K562 (cell line): Measurements from ENCODE around the gene SH3D21. TPM values are rescaled to one million over a fixed set of nuclear protein-coding genes. Genes with fewer than 3 reads are reported as not detected.

ENCODE experiments used
- ADNP ChIP-seq: fragments of 200-800 bp; sonication (Bioruptor generic); IDR thresholded peaks from 2 replicates; pipeline ENCODE4 v1.6.1; 2016; ENCODE audit warnings: missing genetic modification characterization, missing compliant biosample characterization
- ASH1L ChIP-seq: fragments of 450-650 bp; IDR thresholded peaks from 2 replicates; pipeline ENCODE4 v1.6.1; 2018; ENCODE audit warnings: borderline replicate concordance, mild to moderate bottlenecking, low read depth; ENCODE audit not compliant: partially characterized antibody
- BHLHE40 ChIP-seq: IDR thresholded peaks from 2 replicates; pipeline ENCODE4 v1.6.1; 2011; ENCODE audit warnings: low read length, improper control_type of control experiment
- CEBPB ChIP-seq: fragments of 450-650 bp; IDR thresholded peaks from 2 replicates; pipeline ENCODE4 v1.6.1; 2016; ENCODE audit warnings: missing genetic modification characterization, missing compliant biosample characterization
- CEBPZ ChIP-seq: fragments of 150-350 bp; IDR thresholded peaks from 2 replicates; pipeline ENCODE4 v1.6.1; 2014; ENCODE audit warnings: low read depth, mild to moderate bottlenecking, low read length, borderline replicate concordance
- CGGBP1 ChIP-seq: fragments of 250-450 bp; sonication (Bioruptor Pico); IDR thresholded peaks from 2 replicates; pipeline ENCODE4 v1.9.0; 2021; ENCODE audit warnings: mild to moderate bottlenecking
- CTBP1 ChIP-seq: fragments of 450-650 bp; IDR thresholded peaks from 2 replicates; pipeline ENCODE4 v1.6.1; 2016; ENCODE audit warnings: borderline replicate concordance
- EP300 ChIP-seq: IDR thresholded peaks from 2 replicates; pipeline ENCODE4 v1.6.1; 2012; ENCODE audit warnings: low read length, improper control_type of control experiment
- FOS ChIP-seq: IDR thresholded peaks from 3 replicates; pipeline ENCODE4 v1.6.1; 2011; ENCODE audit not compliant: insufficient read length; ENCODE audit errors: extremely low read depth
- HNRNPL ChIP-seq: fragments of 200-400 bp; formaldehyde crosslinking; IDR thresholded peaks from 2 replicates; pipeline ENCODE4 v1.6.1; 2017; ENCODE audit warnings: low read depth, mild to moderate bottlenecking, low read length
- MBD2 ChIP-seq: sonication (generic); IDR thresholded peaks from 2 replicates; pipeline ENCODE4 v1.6.1; 2016; ENCODE audit warnings: low read depth, borderline replicate concordance
- MTA2 ChIP-seq: fragments of 450-650 bp; IDR thresholded peaks from 2 replicates; pipeline ENCODE4 v1.6.1; 2016; ENCODE audit warnings: low read depth
- NFATC3 ChIP-seq: fragments of 450-650 bp; IDR thresholded peaks from 2 replicates; pipeline ENCODE4 v1.6.1; 2017; ENCODE audit warnings: mild to moderate bottlenecking
- PREB ChIP-seq: sonication (generic); formaldehyde crosslinking; IDR thresholded peaks from 2 replicates; pipeline ENCODE4 v1.8.1; 2023; ENCODE audit warnings: mild to moderate bottlenecking, missing genetic modification reagents
- PTRF ChIP-seq: fragments of 450-650 bp; IDR thresholded peaks from 2 replicates; pipeline ENCODE4 v1.6.1; 2016; ENCODE audit warnings: mild to moderate bottlenecking, missing genetic modification characterization, missing compliant biosample characterization
- RCOR1 ChIP-seq, 2 experiments: IDR thresholded peaks; 2 replicates each; pipeline ENCODE4 v1.6.1; 2012; ENCODE audit warnings: low read depth in 2 of 2, low read length in 2 of 2, borderline replicate concordance in 1 of 2, improper control_type of control experiment in 1 of 2
- RFX1 ChIP-seq: fragments of 450-650 bp; IDR thresholded peaks from 2 replicates; pipeline ENCODE4 v1.6.1; 2016; ENCODE audit warnings: mild to moderate bottlenecking, moderate library complexity
- SAFB ChIP-seq: fragments of 200-400 bp; formaldehyde crosslinking; IDR thresholded peaks from 2 replicates; pipeline ENCODE4 v1.6.1; 2017; ENCODE audit warnings: low read depth, low read length, borderline replicate concordance
- SMAD1 ChIP-seq: fragments of 150-350 bp; IDR thresholded peaks from 2 replicates; pipeline ENCODE4 v1.6.1; 2014; ENCODE audit warnings: low read length, low read depth; ENCODE audit not compliant: partially characterized antibody
- SMARCC2 ChIP-seq: fragments of 450-650 bp; IDR thresholded peaks from 2 replicates; pipeline ENCODE4 v1.6.1; 2017; ENCODE audit warnings: antibody characterized with exemption, moderate library complexity, mild to moderate bottlenecking, low read depth
- TAF7 ChIP-seq: fragments of 450-650 bp; IDR thresholded peaks from 2 replicates; pipeline ENCODE4 v1.6.1; 2016; ENCODE audit warnings: missing genetic modification characterization, missing compliant biosample characterization
- TBP ChIP-seq: optimal IDR thresholded peaks from 2 replicates; pipeline ENCODE3; 2011; ENCODE audit warnings: low read depth, low read length, improper control_type of control experiment
- ZBTB2 ChIP-seq: fragments of 450-650 bp; IDR thresholded peaks from 2 replicates; pipeline ENCODE4 v1.6.1; 2016; ENCODE audit warnings: antibody characterized with exemption
- ZBTB7A ChIP-seq: IDR thresholded peaks from 2 replicates; pipeline ENCODE4 v1.6.1; 2011; ENCODE audit warnings: low read depth, mild to moderate bottlenecking, low read length, moderate library complexity, borderline replicate concordance; ENCODE audit not compliant: control insufficient read depth
- ZNF3 ChIP-seq: fragments of 250-450 bp; sonication (Bioruptor Pico); IDR thresholded peaks from 2 replicates; pipeline ENCODE4 v1.5.0; 2021; ENCODE audit warnings: mild to moderate bottlenecking, moderate library complexity
- polyA plus RNA-seq, 8 experiments: library from polyadenylated mRNA; depleted of rRNA in 4 of 8; stranded (reverse) in 5 of 8; unstranded in 3 of 8; fragments of >200 nt; fragmentation: Nextera tagmentation in 2 of 8; fragmentation: Illumina TruSeq in 1 of 8; extraction: Ambion mirVana in 2 of 8; extraction: Trizol in 1 of 8; gene quantifications; 2 replicates each; pipeline versions ENCODE4 v1.2.1 to v1.2.3, GENCODE V29; 2011 to 2014; ENCODE audit warnings: inconsistent platforms in 1 of 8, missing spikeins in 1 of 8
- total RNA-seq, 7 experiments: library from RNA; depleted of rRNA in 6 of 7; stranded (reverse); fragments of >200 nt in 6 of 7; fragmentation: Illumina TruSeq in 2 of 7; extraction: Trizol in 2 of 7; gene quantifications; 2 replicates each; pipeline versions ENCODE4 v1.2.1 to v1.2.3, GENCODE V29; 2011 to 2021; ENCODE audit warnings: low replicate concordance in 1 of 7

Gene SH3D21
- total and polyA plus RNA-seq, 9 of the 15 experiments (the other 6 are each of a cell fraction or from before 2014, with no cell fraction given), result 0.01 to 4.7 (median 1.8) TPM

- peak; percentile 94 for TF ChIP-seq CTBP1
- no peak for TF ChIP-seq PTRF (tag)
- TF ChIP-seq MTA2, result 0 out of 2 replicates have a peak, but pooled peaks have one; percentile 31
- no peak for TF ChIP-seq SAFB
- no peak for TF ChIP-seq CEBPZ
- TF ChIP-seq ASH1L, result peak; percentile 43
- TF ChIP-seq SMAD1, result no peak
- TF ChIP-seq ZNF3 (CRISPR knock-in tag), result no peak
- TF ChIP-seq CGGBP1 (CRISPR knock-in tag), result no peak
- peak; percentile 95 for TF ChIP-seq ZBTB7A
- no peak for TF ChIP-seq RFX1
- TF ChIP-seq ADNP, result no peak
- TF ChIP-seq EP300, result no peak
- TF ChIP-seq MBD2, result peak; percentile 60
- no peak for TF ChIP-seq TAF7 (tag)
- TF ChIP-seq PREB, result no peak
- TF ChIP-seq SMARCC2, result no peak
- no peak for TF ChIP-seq BHLHE40
- peak; percentile 75 for TF ChIP-seq TBP
- TF ChIP-seq HNRNPL, result no peak
- peak; percentile 73 for TF ChIP-seq ZBTB2
- TF ChIP-seq FOS, result peak; percentile 41
- no peak for TF ChIP-seq CEBPB
- TF ChIP-seq NFATC3, result no peak
- TF ChIP-seq RCOR1 (IDR thresholded peaks at IDR 0.05; ENCODE audit: borderline replicate concordance in 1 of 2, low read depth in 2 of 2, low read length in 2 of 2), result peak in 1 of 2 experiments; percentile 27; a peak in 2 of 4 replicates
Measured at GRCh38 chr1:36306902-36307456, 811 bp downstream of the SH3D21 start (continued).
